HL-60 (cell line): ENCODE results near the gene PDE8B.

ENCODE experiments used
- POLR2AphosphoS5 ChIP-seq: IDR thresholded peaks from 2 replicates; pipeline ENCODE4 v1.6.1; 2012; ENCODE audit warnings: low read depth
- TF ChIP-seq, protein P1 (sequence below): IDR thresholded peaks from one replicate; pipeline ENCODE4 v1.5.1; 2011; ENCODE audit warnings: low read length, control low read depth, inconsistent platforms; ENCODE audit not compliant: insufficient read depth

DNA sequence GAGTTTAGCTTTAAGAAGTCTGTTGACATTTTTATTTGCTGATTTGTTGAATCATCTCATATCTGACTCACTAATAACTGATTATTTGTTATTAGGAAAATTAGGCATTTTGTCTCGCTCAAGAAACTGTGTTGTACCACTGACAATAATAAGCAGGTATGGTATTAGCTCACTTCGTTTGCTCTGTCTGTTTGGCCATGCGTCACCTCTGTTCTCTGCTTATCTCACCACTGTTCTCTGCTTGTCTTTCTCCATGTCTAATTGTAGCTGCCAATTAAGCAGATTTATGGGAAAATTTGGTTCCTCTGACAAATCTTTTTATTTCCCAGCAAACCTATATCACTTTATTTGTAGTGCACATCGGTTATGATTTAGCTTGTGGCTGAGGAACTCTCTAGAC is 142.8 kb downstream of the PDE8B start:
- TF ChIP-seq, protein P1, sequence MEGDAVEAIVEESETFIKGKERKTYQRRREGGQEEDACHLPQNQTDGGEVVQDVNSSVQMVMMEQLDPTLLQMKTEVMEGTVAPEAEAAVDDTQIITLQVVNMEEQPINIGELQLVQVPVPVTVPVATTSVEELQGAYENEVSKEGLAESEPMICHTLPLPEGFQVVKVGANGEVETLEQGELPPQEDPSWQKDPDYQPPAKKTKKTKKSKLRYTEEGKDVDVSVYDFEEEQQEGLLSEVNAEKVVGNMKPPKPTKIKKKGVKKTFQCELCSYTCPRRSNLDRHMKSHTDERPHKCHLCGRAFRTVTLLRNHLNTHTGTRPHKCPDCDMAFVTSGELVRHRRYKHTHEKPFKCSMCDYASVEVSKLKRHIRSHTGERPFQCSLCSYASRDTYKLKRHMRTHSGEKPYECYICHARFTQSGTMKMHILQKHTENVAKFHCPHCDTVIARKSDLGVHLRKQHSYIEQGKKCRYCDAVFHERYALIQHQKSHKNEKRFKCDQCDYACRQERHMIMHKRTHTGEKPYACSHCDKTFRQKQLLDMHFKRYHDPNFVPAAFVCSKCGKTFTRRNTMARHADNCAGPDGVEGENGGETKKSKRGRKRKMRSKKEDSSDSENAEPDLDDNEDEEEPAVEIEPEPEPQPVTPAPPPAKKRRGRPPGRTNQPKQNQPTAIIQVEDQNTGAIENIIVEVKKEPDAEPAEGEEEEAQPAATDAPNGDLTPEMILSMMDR = no peak
- TF ChIP-seq POLR2AphosphoS5 = no peak
